A549 treated with AZD9567 at 1 μM for 4 hours (cell line): ENCODE data around the gene HTR7. TPM values are rescaled to one million over a fixed set of nuclear protein-coding genes. Genes with fewer than 3 reads are reported as not detected.

Experiments
- total RNA-seq: library from RNA; stranded (reverse); fragments of 200-300 nt; extraction: Qiagen RNA extraction; gene quantifications from 5 replicates; pipeline ENCODE4 v1.2.3, GENCODE V29; 2022; ENCODE audit not compliant: insufficient read depth

Gene HTR7
- 0.12 to 0.18 TPM (median 0.15 TPM) in 4 of 5 replicates, not detected in the other for total RNA-seq

DNA sequence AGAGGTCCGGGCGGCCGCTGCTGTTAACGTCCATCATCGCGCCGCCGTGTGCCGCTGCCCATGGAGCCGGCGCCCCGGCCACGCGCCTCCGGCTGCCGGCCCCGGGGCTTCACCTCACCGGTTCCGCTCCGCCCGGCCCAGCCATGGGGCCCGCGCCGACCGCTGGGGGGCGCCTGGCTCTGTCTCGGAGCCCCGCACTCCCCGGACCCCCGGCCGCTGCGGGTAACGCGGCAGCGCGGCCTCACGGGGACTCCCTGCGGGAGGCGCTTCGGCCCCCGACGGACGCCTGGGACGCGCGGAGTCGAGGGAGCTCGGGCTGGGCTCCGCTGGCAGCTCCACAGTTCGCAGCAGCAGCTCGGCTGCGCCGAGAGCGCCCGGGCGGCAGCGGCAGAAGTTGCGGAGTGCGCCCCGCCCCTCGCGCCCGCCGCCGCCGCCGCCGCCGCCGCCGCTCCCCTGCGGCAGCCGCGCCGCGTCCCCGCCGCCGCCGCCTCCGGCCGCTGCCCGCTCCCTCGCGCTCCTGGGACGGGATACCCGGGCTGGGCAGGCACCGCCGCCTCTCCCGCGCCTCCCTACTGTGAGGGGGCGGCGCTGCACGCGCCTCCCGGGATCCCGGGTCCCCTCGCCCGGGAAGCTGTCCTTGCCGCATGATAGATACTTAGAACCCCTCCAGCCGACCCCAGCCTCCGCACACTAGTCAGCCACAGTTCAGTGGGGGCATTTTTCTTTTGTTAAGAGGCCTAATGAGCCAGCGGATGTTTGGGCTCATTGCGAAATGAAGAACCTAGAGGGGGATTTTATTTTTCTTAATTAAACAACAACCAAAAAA, at the start of gene HTR7:
TSS of gene HTR7 (minus strand) at position 405 of the 826 bp plus-strand sequence. CDS start at position 37, 368 bp downstream.

DNA sequence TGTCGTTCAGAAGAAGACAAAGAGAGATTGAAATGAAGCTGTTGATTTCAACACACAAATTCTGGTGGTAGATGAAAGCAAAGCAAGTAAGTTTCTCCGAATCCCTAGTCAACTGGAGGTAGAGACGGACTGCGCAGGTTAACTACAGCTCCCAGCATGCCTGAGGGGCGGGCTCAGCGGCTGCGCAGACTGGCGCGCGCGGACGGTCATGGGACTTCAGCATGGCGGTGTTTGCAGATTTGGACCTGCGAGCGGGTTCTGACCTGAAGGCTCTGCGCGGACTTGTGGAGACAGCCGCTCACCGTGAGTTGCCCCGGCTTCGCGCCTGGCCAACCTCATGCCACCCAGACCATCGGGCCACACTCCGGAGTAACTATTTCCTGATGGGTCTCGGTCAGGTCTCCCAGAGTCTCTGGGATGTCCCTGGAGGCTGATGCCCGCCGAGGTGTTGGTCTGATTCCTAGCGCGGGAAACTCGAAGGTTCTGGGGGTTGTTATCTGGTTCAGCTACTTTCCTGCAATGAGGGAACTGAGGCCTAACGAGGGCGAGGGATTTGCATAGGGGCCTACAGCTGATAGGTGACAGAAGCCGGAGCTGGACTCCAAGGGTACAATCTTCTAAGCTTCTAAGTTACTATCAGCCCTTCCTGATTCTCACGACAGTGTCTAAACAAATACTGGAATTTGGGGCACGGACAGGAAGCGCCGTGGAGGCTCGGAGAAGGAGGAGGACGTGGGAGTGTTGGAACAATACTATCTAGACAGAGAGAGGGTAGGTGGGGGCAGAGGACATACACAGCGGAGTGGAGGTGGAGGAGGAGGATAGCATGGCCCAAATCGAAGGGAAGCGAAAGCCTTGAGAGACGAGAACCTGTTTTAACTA, 14.2 kb upstream of the HTR7 start, which contains the start of gene RPP30:
TSS of gene RPP30 (plus strand) at position 209 of the 882 bp plus-strand sequence. CDS start at position 222, 13 bp downstream.

Other genes with a start within 250 kb of the HTR7 start
- gene RPP30, start 13.9 kb upstream of the HTR7 start, total RNA-seq: 51.5 to 59.7 TPM (median 53.4 TPM) in 5 replicates
- 21.9 to 37.0 TPM (median 33.1 TPM) in 5 replicates for gene ANKRD1, start 63.0 kb upstream of the HTR7 start, total RNA-seq